Heart right ventricle (tissue), 16 donors: ENCODE data around the gene PLPP2. TPM values are rescaled to one million over a fixed set of nuclear protein-coding genes. Genes with fewer than 3 reads are reported as not detected.
A peak's percentile ranks its signal among the peaks of the same experiment; 100 is the strongest.

ENCODE experiments used
- ATAC-seq, 8 donors: fragments of 200-7000 bp; cut with Tn5 transposase; one replicate each; pipeline ENCODE4 v1.9.1; 2020; ENCODE audit warnings: mild to moderate bottlenecking in 8 of 8, moderate library complexity in 8 of 8, moderate number of reproducible peaks in 1 of 8
- DNase-seq, 2 donors: peaks; one replicate each; pipeline ENCODE4 v3.0.0-alpha.2; 2020
- H3K27ac ChIP-seq, 10 donors: fragments of 200-600 bp; sonication (generic) in 2 of 10; one replicate each; pipeline versions ENCODE4 v1.5.0 to v1.8.0; 2020 to 2022; ENCODE audit warnings: mild to moderate bottlenecking in 3 of 10
- H3K27me3 ChIP-seq, 7 donors: fragments of 200-600 bp; one replicate each; pipeline ENCODE4 v1.8.0; 2021 to 2022; ENCODE audit warnings: mild to moderate bottlenecking in 2 of 7
- H3K36me3 ChIP-seq, 9 donors: fragments of 200-600 bp; sonication (generic) in 1 of 9; one replicate each; pipeline versions ENCODE4 v1.5.0 to v1.8.0; 2020 to 2022; ENCODE audit warnings: mild to moderate bottlenecking in 2 of 9
- H3K4me1 ChIP-seq, 9 donors: fragments of 200-600 bp; sonication (generic) in 1 of 9; one replicate each; pipeline versions ENCODE4 v1.5.0 to v1.8.0; 2020 to 2022; ENCODE audit warnings: mild to moderate bottlenecking in 4 of 9
- H3K4me3 ChIP-seq, 10 donors: fragments of 200-600 bp; sonication (generic) in 2 of 10; one replicate each; pipeline versions ENCODE4 v1.5.0 to v1.8.0; 2020 to 2022; ENCODE audit warnings: mild to moderate bottlenecking in 7 of 10, moderate library complexity in 2 of 10
- H3K9me3 ChIP-seq, 11 donors: fragments of 200-600 bp in 10 of 11; sonication (generic) in 2 of 11; one replicate each; pipeline versions ENCODE4 v1.5.0 to v1.8.0; 2013 to 2022; ENCODE audit warnings: mild to moderate bottlenecking in 2 of 11, control low read depth in 1 of 11, moderate library complexity in 1 of 11
- CTCF ChIP-seq, 9 donors: fragments of 200-600 bp; sonication (generic) in 2 of 9; IDR thresholded peaks; one replicate each; pipeline versions ENCODE4 v1.5.0 to v1.8.0; 2021 to 2022; ENCODE audit warnings: antibody characterized with exemption in 9 of 9, mild to moderate bottlenecking in 5 of 9, moderate library complexity in 1 of 9
- WGBS, 2 donors: extraction: QIAGEN DNeasy Blood & Tissue Kit; methylation state at CpG; one replicate each; pipeline ENCODE4 v1.1.7; 2013; ENCODE audit warnings: inconsistent platforms in 1 of 2; 5-methylcytosine and 5-hydroxymethylcytosine counted together
- intact Hi-C, 10 donors: fragments of 100-400 bp; cut with DNase I; formaldehyde crosslinking; loops; one replicate each; pipeline versions ENCODE4 v1.11.1 to v1.14.2; 2022
- polyA plus RNA-seq, 2 donors: library from polyadenylated mRNA; stranded (reverse); fragments of 200-250 nt; gene quantifications; one replicate each; pipeline ENCODE4 v1.2.3, GENCODE V29; 2013
- total RNA-seq, 10 donors: library from RNA; stranded (reverse); fragmentation: NEBNext Ultra II Directional in 3 of 10; extraction: Animal tissue kit (Norgen Biotek cat#: 25700) in 3 of 10; gene quantifications; one replicate each; pipeline versions ENCODE4 v1.2.1 to v1.2.4, GENCODE V29; 2021 to 2023
- donor health status: Arrhythmogenic right ventricular cardiomyopathy.
- donor health status: ischemic (EF 13 %, LVEDD 7.1; RV severe dilation, severe dysfunction).
- donor health status: healthy with polysubstance abuse.
- donor health status: DM: no; HTN: yes; CAD: no.
- donor health status: DM: no; HTN: no; CAD: no.
- donor health status: ischemic (EF 25% LVEDD 6.9; RV normal size, moderate dysfunction).
- donor health status: ischemic (EF 25% LVEDD 5.7; RV mildly dilated, moderate dysfunction).
- donor health status: healthy.
- donor health status: DM: yes; HTN: yes; CAD: no.
- donor health status: Ischemic cardiomyopathy.
- donor health status: ischemic (EF 35%, LVEDD 5.7; RV mildly dilated, moderate dysfunction).
- donor health status: nonischemic (EF 11% LVEDD 7.7; RV severe dilation, severe dysfunction).
- donor health status: DM: yes; HTN: yes; CAD: no.
- donor health status: PGD.
- donor health status: ischemic (EF 29% LVEDD 5.4; RV normal size, mild dysfunction).
- donor health status: nonischemic (EF 23%, LVEDD 6.1; RV moderate dilation, normal function).

Gene PLPP2
- total and polyA plus RNA-seq, 12 donors, result 0.14 to 2.8 (median 0.76) TPM

GRCh38 chr19:294946-295686, 3.9 kb upstream of the PLPP2 start:
- Histone ChIP-seq H3K4me1 (peaks cover 9 to 40% (median 25%) of the 10 kb centered on the region in 9 donors), H3K4me3 (peak overlapping the region in 6 of 10 donors; percentile 18 to 35 (median 24)), H3K36me3 (no peaks in the 10 kb centered on the region), H3K9me3 (no peaks in the 10 kb centered on the region), H3K27ac (peak overlapping the region in 5 of 10 donors; percentile 10 to 67 (median 44)), H3K27me3 (peaks cover 19 to 50% (median 46%) of the 10 kb centered on the region in 7 donors)
- DNase-seq (no peak), ATAC-seq (peak; percentile 46 to 83 (median 72))
- TF ChIP-seq CTCF (IDR thresholded peaks at IDR 0.05), result peak; percentile 55 to 85 (median 75)
- intact Hi-C loops, result no loop called here
- 8 to 9% methylated on average over 38 of the region's 38 CpGs for WGBS, 2 donors

- peak in 3 of 8 donors; percentile 16 to 30 (median 23) for ATAC-seq
- Histone ChIP-seq H3K9me3 (no peaks in the 10 kb centered on the region), H3K4me1 (peaks cover 9 to 40% (median 25%) of the 10 kb centered on the region in 9 donors), H3K27me3 (peaks cover 19 to 57% (median 52%) of the 10 kb centered on the region in 7 donors), H3K27ac (peak overlapping the region in 2 of 10 donors; percentile 44 to 67), H3K36me3 (no peaks in the 10 kb centered on the region), H3K4me3 (peak overlapping the region in 6 of 10 donors; percentile 18 to 35 (median 24))
- intact Hi-C loops, result no loop called here
- WGBS, 2 donors, result 5% methylated on average over 29 of the region's 29 CpGs
- DNase-seq, result no peak
- no peak for TF ChIP-seq CTCF (IDR thresholded peaks at IDR 0.05)
These were observed 3.2 kb upstream of the PLPP2 start for GRCh38 chr19:294341-294945.

GRCh38 chr19:293436-294110, 2.4 kb upstream of the PLPP2 start:
- ATAC-seq (no peak), DNase-seq (no peak)
- Histone ChIP-seq H3K4me3 (no peak overlapping the region), H3K9me3 (no peaks in the 10 kb centered on the region), H3K4me1 (peaks cover 9 to 40% (median 25%) of the 10 kb centered on the region in 9 donors), H3K27ac (no peak overlapping the region), H3K36me3 (no peaks in the 10 kb centered on the region), H3K27me3 (peaks cover 19 to 63% (median 52%) of the 10 kb centered on the region in 7 donors)
- intact Hi-C loops, result no loop called here
- TF ChIP-seq CTCF (IDR thresholded peaks at IDR 0.05), result no peak
- WGBS, 2 donors, result 68 to 83% methylated on average over 14 of the region's 14 CpGs

- Histone ChIP-seq H3K9me3 (no peaks in the 10 kb centered on the region), H3K27me3 (peaks cover 19 to 63% (median 52%) of the 10 kb centered on the region in 7 donors), H3K27ac (no peak overlapping the region), H3K4me1 (peaks cover 9 to 40% (median 25%) of the 10 kb centered on the region in 9 donors), H3K36me3 (no peaks in the 10 kb centered on the region), H3K4me3 (no peak overlapping the region)
- no peak for TF ChIP-seq CTCF (IDR thresholded peaks at IDR 0.05)
- WGBS, 2 donors, result 78 to 89% methylated on average over 4 of the region's 4 CpGs
- intact Hi-C loops, result no loop called here
- no peak for DNase-seq
- no peak for ATAC-seq
These were observed 1.7 kb upstream of the PLPP2 start for GRCh38 chr19:292951-293350.
